ENCODE data around the gene AFTPH.

AFTPH gene

GRCh38 chr2:64535024-64535423, 10.9 kb downstream of the AFTPH start:
- TF ChIP-seq CTCF (IDR thresholded peaks at IDR 0.05), result no peak
- H3K9me3 ChIP-seq, result no peaks in the 10 kb centered on the region
- H3K4me3 ChIP-seq, result no peak overlapping the region
- intact Hi-C loops (cut with DNase I; ENCODE audit: low total_unique reads), result no loop called here
- H3K27me3 ChIP-seq, result no peaks in the 10 kb centered on the region
- no peak overlapping the region for H3K27ac ChIP-seq
- H3K4me1 ChIP-seq, result peaks cover 0 to 21% (median 0%) of the 10 kb centered on the region in 4 donors
- H3K36me3 ChIP-seq, result no peaks in the 10 kb centered on the region
- DNase-seq, result no peak

- intact Hi-C loops (cut with DNase I; ENCODE audit: low total_unique reads), result no loop called here
- no peaks in the 10 kb centered on the region for H3K9me3 ChIP-seq
- H3K4me3 ChIP-seq, result no peak overlapping the region
- H3K4me1 ChIP-seq, result peaks cover 0 to 31% (median 0%) of the 10 kb centered on the region in 4 donors
- no peak for TF ChIP-seq CTCF (IDR thresholded peaks at IDR 0.05)
- DNase-seq, result no peak
- H3K36me3 ChIP-seq, result no peaks in the 10 kb centered on the region
- H3K27me3 ChIP-seq, result no peaks in the 10 kb centered on the region
- no peak overlapping the region for H3K27ac ChIP-seq
Observed at GRCh38 chr2:64537991-64538390, 13.9 kb downstream of the AFTPH start.

- intact Hi-C loops (cut with DNase I; ENCODE audit: low total_unique reads), result no loop called here
- no peaks in the 10 kb centered on the region for H3K36me3 ChIP-seq
- DNase-seq, result no peak
- H3K4me3 ChIP-seq, result no peak overlapping the region
- no peaks in the 10 kb centered on the region for H3K9me3 ChIP-seq
- no peak for TF ChIP-seq CTCF (IDR thresholded peaks at IDR 0.05)
- H3K27me3 ChIP-seq, result no peaks in the 10 kb centered on the region
- peaks cover 0 to 33% (median 3%) of the 10 kb centered on the region in 4 donors for H3K4me1 ChIP-seq
- no peak overlapping the region for H3K27ac ChIP-seq
Observed at GRCh38 chr2:64538764-64539433, 14.8 kb downstream of the AFTPH start.

GRCh38 chr2:64540615-64541014, 16.5 kb downstream of the AFTPH start:
- intact Hi-C loops (cut with DNase I; ENCODE audit: low total_unique reads), result no loop called here
- Histone ChIP-seq H3K9me3 (no peaks in the 10 kb centered on the region), H3K27ac (no peak overlapping the region), H3K36me3 (no peaks in the 10 kb centered on the region), H3K27me3 (no peaks in the 10 kb centered on the region), H3K4me3 (no peak overlapping the region), H3K4me1 (peaks cover 0 to 33% (median 3%) of the 10 kb centered on the region in 4 donors)
- TF ChIP-seq CTCF (IDR thresholded peaks at IDR 0.05), result no peak
- no peak for DNase-seq

GRCh38 chr2:64541547-64541946, 17.4 kb downstream of the AFTPH start:
- Histone ChIP-seq H3K27me3 (no peaks in the 10 kb centered on the region), H3K9me3 (no peaks in the 10 kb centered on the region), H3K4me3 (no peak overlapping the region), H3K27ac (no peak overlapping the region), H3K36me3 (no peaks in the 10 kb centered on the region), H3K4me1 (peaks cover 0 to 33% (median 3%) of the 10 kb centered on the region in 4 donors)
- DNase-seq, result no peak
- intact Hi-C loops (cut with DNase I; ENCODE audit: low total_unique reads), result no loop called here
- TF ChIP-seq CTCF (IDR thresholded peaks at IDR 0.05), result no peak

All from tibial artery (tissue), 4 donors.